Gastrocnemius medialis (tissue), 4 donors: Measurements from ENCODE around the gene STARD13. TPM values are rescaled to one million over a fixed set of nuclear protein-coding genes. Genes with fewer than 3 reads are reported as not detected.
A peak's percentile ranks its signal among the peaks of the same experiment; 100 is the strongest.

Source experiments
- ATAC-seq, 2 donors: fragments of 150-250 bp; one replicate each; pipeline ENCODE4 v1.9.1; 2016
- DNase-seq, 2 donors: peaks; one replicate each; pipeline ENCODE4 v3.0.0-alpha.2; 2019
- H3K27ac ChIP-seq, 4 donors: fragments of 200-600 bp; sonication (generic); 1 replicate in 1 of 4; 2 replicates in 3 of 4; pipeline ENCODE4 v1.5.1; 2016 to 2018; ENCODE audit warnings: mild to moderate bottlenecking in 2 of 4, moderate library complexity in 1 of 4
- H3K27me3 ChIP-seq, 3 donors: fragments of 200-600 bp; sonication (generic) in 2 of 3; 1 replicate in 1 of 3; 2 replicates in 2 of 3; pipeline versions ENCODE4 v1.5.1 to v1.6.0; 2016 to 2019; ENCODE audit warnings: mild to moderate bottlenecking in 1 of 3, moderate library complexity in 1 of 3
- H3K36me3 ChIP-seq, 2 donors: fragments of 200-600 bp; sonication (generic) in 1 of 2; one replicate each; pipeline ENCODE4 v1.5.1; 2017 to 2018
- H3K4me1 ChIP-seq, 2 donors: fragments of 200-600 bp; sonication (generic) in 1 of 2; one replicate each; pipeline ENCODE4 v1.5.1; 2016 to 2017; ENCODE audit warnings: mild to moderate bottlenecking in 2 of 2
- H3K4me3 ChIP-seq, 4 donors: fragments of 200-600 bp; sonication (generic) in 3 of 4; 1 replicate in 1 of 4; 2 replicates in 3 of 4; pipeline ENCODE4 v1.5.1; 2016 to 2019; ENCODE audit warnings: mild to moderate bottlenecking in 2 of 4
- H3K9me3 ChIP-seq, 3 donors: fragments of 200-600 bp; sonication (generic) in 2 of 3; 1 replicate in 1 of 3; 2 replicates in 2 of 3; pipeline ENCODE4 v1.5.1; 2016 to 2019
- POLR2A ChIP-seq, 2 donors: fragments of 450-650 bp; IDR thresholded peaks; one replicate each; pipeline ENCODE4 v1.6.1; 2017; ENCODE audit warnings: antibody characterized with exemption in 2 of 2, mild to moderate bottlenecking in 2 of 2, moderate library complexity in 2 of 2
- in situ Hi-C, 4 donors: fragments of 200-750 bp; cut with MboI; loops; one replicate each; pipeline versions ENCODE4 v1.15.0 to v1.8.0; 2017; ENCODE audit warnings: low sequenced_read_pairs in 4 of 4
- intact Hi-C: fragments of 100-400 bp; cut with DNase I; formaldehyde crosslinking; loops from one replicate; pipeline ENCODE4 v1.15.1; 2023; ENCODE audit warnings: low total_unique reads
- total RNA-seq, 4 donors: library from RNA; depleted of rRNA; stranded (reverse); fragments of >200 nt; gene quantifications; one replicate each; pipeline versions ENCODE4 v1.1.0 to v1.2.3, GENCODE V29; 2016
- TF ChIP-seq, protein P1 (sequence below), 5 experiments: fragments of 450-650 bp in 3 of 5; fragments of 200-600 bp in 2 of 5; sonication (generic) in 2 of 5; IDR thresholded peaks in 4 of 5; conservative IDR thresholded peaks in 1 of 5; 1 replicate in 4 of 5; 2 replicates in 1 of 5; pipeline ENCODE4 v1.5.1; 2016 to 2019; ENCODE audit warnings: antibody characterized with exemption in 5 of 5, mild to moderate bottlenecking in 3 of 5, moderate library complexity in 3 of 5

The STARD13 gene
- total RNA-seq, 4 donors from 2014 or later: 7.7 to 19.3 (median 12.0) TPM

DNA sequence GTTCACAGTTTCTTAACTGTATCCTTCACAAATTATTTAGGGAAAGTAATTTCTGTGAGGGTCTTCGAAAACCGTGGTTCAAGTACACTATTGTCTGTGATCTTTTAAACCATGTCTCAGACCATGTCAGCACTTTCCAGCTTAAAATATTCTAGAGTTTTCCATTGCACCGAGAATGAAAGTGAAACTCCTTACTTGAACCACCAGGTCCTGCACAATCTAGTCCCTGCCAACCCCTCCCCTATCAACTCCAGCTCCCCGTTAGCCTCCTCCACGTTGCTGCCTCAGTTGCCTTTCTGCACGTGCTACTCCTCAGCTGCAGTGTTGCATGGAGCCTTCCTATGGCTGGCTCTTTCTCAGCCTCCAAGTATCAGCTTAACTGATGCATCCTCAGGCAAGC is 7.2 kb upstream of the STARD13 start:
- ATAC-seq: no peak
- H3K4me3 ChIP-seq: peak overlapping the region in 2 of 4 donors; percentile 19 to 25
- intact Hi-C loops: no loop called here
- H3K9me3 ChIP-seq: no peaks in the 10 kb centered on the region
- TF ChIP-seq POLR2A (IDR thresholded peaks at IDR 0.05): no peak
- TF ChIP-seq, protein P1, sequence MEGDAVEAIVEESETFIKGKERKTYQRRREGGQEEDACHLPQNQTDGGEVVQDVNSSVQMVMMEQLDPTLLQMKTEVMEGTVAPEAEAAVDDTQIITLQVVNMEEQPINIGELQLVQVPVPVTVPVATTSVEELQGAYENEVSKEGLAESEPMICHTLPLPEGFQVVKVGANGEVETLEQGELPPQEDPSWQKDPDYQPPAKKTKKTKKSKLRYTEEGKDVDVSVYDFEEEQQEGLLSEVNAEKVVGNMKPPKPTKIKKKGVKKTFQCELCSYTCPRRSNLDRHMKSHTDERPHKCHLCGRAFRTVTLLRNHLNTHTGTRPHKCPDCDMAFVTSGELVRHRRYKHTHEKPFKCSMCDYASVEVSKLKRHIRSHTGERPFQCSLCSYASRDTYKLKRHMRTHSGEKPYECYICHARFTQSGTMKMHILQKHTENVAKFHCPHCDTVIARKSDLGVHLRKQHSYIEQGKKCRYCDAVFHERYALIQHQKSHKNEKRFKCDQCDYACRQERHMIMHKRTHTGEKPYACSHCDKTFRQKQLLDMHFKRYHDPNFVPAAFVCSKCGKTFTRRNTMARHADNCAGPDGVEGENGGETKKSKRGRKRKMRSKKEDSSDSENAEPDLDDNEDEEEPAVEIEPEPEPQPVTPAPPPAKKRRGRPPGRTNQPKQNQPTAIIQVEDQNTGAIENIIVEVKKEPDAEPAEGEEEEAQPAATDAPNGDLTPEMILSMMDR (IDR thresholded peaks at IDR 0.05 in 4 of 5, conservative IDR thresholded peaks at IDR 0.05 in 1 of 5): no peak
- H3K27ac ChIP-seq: no peak overlapping the region
- no peaks in the 10 kb centered on the region for H3K36me3 ChIP-seq
- H3K27me3 ChIP-seq: no peaks in the 10 kb centered on the region
- in situ Hi-C loops: loop anchor here in 1 of 4 donors (5.0 kb wide), 1 partner anchor 45 kb away; no protein-coding TSS in a partner anchor
- H3K4me1 ChIP-seq: no peaks in the 10 kb centered on the region
- DNase-seq: no peak

DNA sequence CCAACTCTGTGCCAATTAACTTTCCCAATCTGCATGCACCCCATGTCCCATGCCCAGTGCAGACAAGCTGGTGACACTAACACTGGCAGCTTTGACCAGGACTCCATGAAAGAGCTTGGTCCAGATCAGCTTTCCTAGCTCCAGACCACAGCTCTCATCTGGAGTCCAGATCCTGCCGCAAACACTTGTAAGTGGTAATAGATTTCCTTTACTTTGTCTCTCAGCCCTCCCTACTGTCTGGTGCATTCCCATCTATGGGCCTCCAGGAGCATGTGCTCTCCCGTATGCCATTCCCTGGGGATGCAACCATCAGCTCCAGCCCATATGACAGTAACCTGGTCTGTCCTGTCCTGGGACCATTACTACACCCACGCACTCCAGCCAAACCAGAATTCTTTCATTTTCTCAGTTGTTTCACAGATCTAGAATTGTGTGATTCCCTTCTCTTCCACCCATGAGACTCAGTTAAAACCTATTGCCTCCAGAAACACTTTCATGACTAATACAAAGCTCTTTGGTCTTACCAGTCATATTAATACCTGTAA is 4.9 kb upstream of the STARD13 start:
- Histone ChIP-seq H3K4me3 (no peak overlapping the region), H3K27me3 (no peaks in the 10 kb centered on the region), H3K9me3 (no peaks in the 10 kb centered on the region), H3K27ac (no peak overlapping the region), H3K36me3 (no peaks in the 10 kb centered on the region), H3K4me1 (peaks cover 0 to 6% of the 10 kb centered on the region in 2 donors)
- intact Hi-C loops (no loop called here), in situ Hi-C loops (loop anchor here in 1 of 4 donors (5.0 kb wide), 1 partner anchor 47 kb away; no protein-coding TSS in a partner anchor)
- DNase-seq (no peak), ATAC-seq (no peak)
- TF ChIP-seq, protein P1 (IDR thresholded peaks at IDR 0.05 in 4 of 5, conservative IDR thresholded peaks at IDR 0.05 in 1 of 5): no peak
- no peak for TF ChIP-seq POLR2A (IDR thresholded peaks at IDR 0.05)

DNA sequence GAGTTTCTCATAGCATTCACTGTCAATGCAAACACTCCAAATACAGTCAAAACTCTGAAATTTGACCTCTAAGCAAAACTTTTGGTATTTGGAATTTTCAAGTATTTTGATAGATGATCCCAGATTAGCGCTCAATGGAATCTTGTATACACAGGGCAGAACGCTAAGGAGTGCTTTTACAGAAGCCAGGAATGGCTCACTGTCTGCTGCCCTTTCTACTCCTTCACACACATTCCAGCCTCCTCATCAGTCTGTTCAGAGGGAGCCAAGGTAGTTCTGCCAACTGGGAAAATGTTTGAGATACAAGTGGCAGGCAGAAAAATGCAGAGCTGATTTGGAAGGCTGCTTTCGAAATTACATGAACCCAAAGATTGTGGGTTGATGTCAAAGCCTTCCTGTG is 4.4 kb upstream of the STARD13 start:
- H3K27ac ChIP-seq: no peak overlapping the region
- H3K36me3 ChIP-seq: no peaks in the 10 kb centered on the region
- no peak overlapping the region for H3K4me3 ChIP-seq
- in situ Hi-C loops (loop anchor here in 2 of 4 donors (5.0 to 10.0 kb wide), 2 partner anchors 47 to 65 kb away; no protein-coding TSS in a partner anchor), intact Hi-C loops (loop anchor here (10.0 kb wide), 1 partner anchor 705 kb away; the partner anchor contains the start of gene PDS5B)
- ATAC-seq (no peak), DNase-seq (no peak)
- no peak for TF ChIP-seq POLR2A (IDR thresholded peaks at IDR 0.05)
- TF ChIP-seq, protein P1 (IDR thresholded peaks at IDR 0.05 in 4 of 5, conservative IDR thresholded peaks at IDR 0.05 in 1 of 5): no peak
- H3K27me3 ChIP-seq: no peaks in the 10 kb centered on the region
- H3K9me3 ChIP-seq: no peaks in the 10 kb centered on the region
- peaks cover 0 to 6% of the 10 kb centered on the region in 2 donors for H3K4me1 ChIP-seq

DNA sequence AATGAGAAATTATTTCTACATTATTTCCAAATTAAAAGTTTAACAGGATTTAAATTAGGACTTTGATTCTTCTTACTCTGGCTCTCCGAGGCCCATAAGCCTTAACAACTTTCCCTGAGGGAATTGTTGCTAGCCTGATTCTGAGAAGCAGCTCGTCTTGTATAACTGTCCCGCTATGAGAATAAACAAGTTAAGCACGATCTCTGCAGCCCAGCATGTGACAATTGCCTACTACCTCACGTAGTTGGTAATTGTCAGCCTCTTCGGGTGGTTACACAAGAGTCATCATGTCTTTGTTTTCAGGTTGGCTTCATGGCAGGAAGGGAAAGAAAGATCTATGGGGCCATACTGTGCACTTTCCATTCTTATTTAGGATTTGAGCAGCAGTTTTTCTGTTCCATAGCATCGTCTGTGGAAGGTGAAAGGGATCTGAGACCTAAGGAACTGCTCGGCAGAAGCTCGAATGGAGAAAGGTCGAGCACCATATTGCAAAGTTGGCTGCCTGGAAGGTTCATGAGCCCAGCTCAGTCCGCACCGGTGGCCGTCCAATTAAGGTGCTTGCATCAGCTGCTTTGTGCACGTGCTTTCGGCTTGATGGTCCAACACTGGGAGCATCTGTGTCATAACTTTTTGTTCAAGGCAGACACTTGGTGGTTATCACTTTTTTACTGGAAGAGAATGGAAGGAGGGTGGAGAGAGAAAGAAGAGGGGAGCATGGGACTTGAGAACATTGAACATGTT is 1.8 kb upstream of the STARD13 start:
- H3K4me1 ChIP-seq: peaks cover 15 to 25% of the 10 kb centered on the region in 2 donors
- in situ Hi-C loops (loop anchor here in 1 of 4 donors (10.0 kb wide), 1 partner anchor 67 kb away; no protein-coding TSS in a partner anchor), intact Hi-C loops (loop anchor here (10.0 kb wide), 1 partner anchor 703 kb away; the partner anchor contains the start of gene PDS5B)
- H3K9me3 ChIP-seq: no peaks in the 10 kb centered on the region
- H3K4me3 ChIP-seq: no peak overlapping the region
- no peaks in the 10 kb centered on the region for H3K36me3 ChIP-seq
- ATAC-seq: no peak
- no peak for DNase-seq
- no peaks in the 10 kb centered on the region for H3K27me3 ChIP-seq
- TF ChIP-seq, protein P1 (IDR thresholded peaks at IDR 0.05 in 4 of 5, conservative IDR thresholded peaks at IDR 0.05 in 1 of 5): no peak
- no peak for TF ChIP-seq POLR2A (IDR thresholded peaks at IDR 0.05)
- peak overlapping the region; percentile 84 to 93 (median 90) for H3K27ac ChIP-seq
